Psoas muscle (tissue), 8 donors: Measurements from ENCODE around the gene DCUN1D2. TPM values are rescaled to one million over a fixed set of nuclear protein-coding genes. Genes with fewer than 3 reads are reported as not detected.

Experiments
- ATAC-seq, 4 donors: fragments of 200-7000 bp; cut with Tn5 transposase; one replicate each; pipeline ENCODE4 v1.9.1; 2020; ENCODE audit warnings: moderate library complexity in 3 of 4, mild to moderate bottlenecking in 2 of 4
- DNase-seq, 2 donors: peaks; one replicate each; pipeline ENCODE4 v3.0.0-alpha.2; 2020
- H3K27ac ChIP-seq: fragments of 200-600 bp; one replicate; pipeline ENCODE4 v1.8.0; 2022
- H3K27me3 ChIP-seq, 3 donors: fragments of 200-600 bp in 1 of 3; one replicate each; pipeline versions ENCODE4 v1.6.1 to v1.8.0; 2013 to 2022; ENCODE audit warnings: low read length in 2 of 3, mild to moderate bottlenecking in 2 of 3, moderate library complexity in 1 of 3; ENCODE audit not compliant: insufficient read depth in 3 of 3
- H3K36me3 ChIP-seq, 2 donors: fragments of 200-600 bp in 1 of 2; one replicate each; pipeline versions ENCODE4 v1.6.1 to v1.8.0; 2013 to 2022; ENCODE audit warnings: low read depth in 1 of 2, mild to moderate bottlenecking in 1 of 2, moderate library complexity in 1 of 2; ENCODE audit not compliant: insufficient read depth in 1 of 2
- H3K4me1 ChIP-seq: fragments of 200-600 bp; one replicate; pipeline ENCODE4 v1.8.0; 2022
- H3K4me3 ChIP-seq: fragments of 200-600 bp; one replicate; pipeline ENCODE4 v1.8.0; 2022; ENCODE audit warnings: mild to moderate bottlenecking
- H3K9me3 ChIP-seq: fragments of 200-600 bp; one replicate; pipeline ENCODE4 v1.8.0; 2022
- CTCF ChIP-seq: fragments of 200-600 bp; IDR thresholded peaks from one replicate; pipeline ENCODE4 v1.8.0; 2022; ENCODE audit warnings: antibody characterized with exemption
- WGBS, 3 donors: extraction: QIAGEN DNeasy Blood & Tissue Kit; methylation state at CpG; one replicate each; pipeline versions ENCODE4 v1.1.6 to v1.1.7; 2013; 5-methylcytosine and 5-hydroxymethylcytosine counted together
- intact Hi-C, 2 donors: fragments of 100-400 bp; cut with DNase I; formaldehyde crosslinking; loops; one replicate each; pipeline versions ENCODE4 v1.11.0 to v1.14.2; 2022
- polyA plus RNA-seq, 3 donors: library from polyadenylated mRNA; stranded (reverse); fragments of 200-250 nt; gene quantifications; one replicate each; pipeline ENCODE4 v1.2.3, GENCODE V29; 2013
- total RNA-seq, 4 donors: library from RNA; stranded (reverse); fragmentation: NEBNext Ultra II Directional in 2 of 4; extraction: Animal tissue kit (Norgen Biotek cat#: 25700) in 2 of 4; gene quantifications; one replicate each; pipeline versions ENCODE4 v1.2.1 to v1.2.4, GENCODE V29; 2021 to 2023
- donor health status: healthy with polysubstance abuse.
- donor health status: DM: no; HTN: no; CAD: no; lungs with moderate emphysema.
- donor health status: Bipolar disorder and iron deficiency.
- donor health status: healthy.
- donor health status: DM: yes; HTN: yes; CAD: no.
- donor health status: DM: no; HTN: no; CAD: no.
- donor health status: DM: no; HTN: no; CAD: no.
- donor health status: DM: yes; HTN: yes; CAD: no.

The DCUN1D2 gene
- total and polyA plus RNA-seq, 7 donors, result 32.4 to 151 (median 71.2) TPM

- Histone ChIP-seq H3K27ac (peak overlapping the region; percentile 93), H3K27me3 (no peaks in the 10 kb centered on the region), H3K4me3 (no peak overlapping the region), H3K9me3 (no peaks in the 10 kb centered on the region), H3K36me3 (peaks cover 0 to 32% of the 10 kb centered on the region in 2 donors), H3K4me1 (peaks cover 16% of the 10 kb centered on the region)
- no peak for TF ChIP-seq CTCF
- 91 to 100% (median 100%) methylated on average over 1 of the region's 1 CpG for WGBS, 3 donors
- ATAC-seq, result no peak
- intact Hi-C loops, result loop anchor here in 1 of 2 donors (5.0 kb wide), 1 partner anchor 34 kb away; the partner anchor contains the start of gene ADPRHL1
- DNase-seq, result no peak
Measured at GRCh38 chr13:113418722-113419049, 71.8 kb downstream of the DCUN1D2 start.

- WGBS, 3 donors, result 56 to 69% (median 56%) methylated on average over 16 of the region's 16 CpGs
- TF ChIP-seq CTCF, result no peak
- no peaks in the 10 kb centered on the region for H3K9me3 ChIP-seq
- H3K27ac ChIP-seq, result peak overlapping the region; percentile 93
- intact Hi-C loops, result loop anchor here in 1 of 2 donors (5.0 kb wide), 1 partner anchor 34 kb away; the partner anchor contains the start of gene ADPRHL1
- no peak for DNase-seq
- H3K36me3 ChIP-seq, result peaks cover 0 to 26% of the 10 kb centered on the region in 2 donors
- H3K4me3 ChIP-seq, result no peak overlapping the region
- peaks cover 22% of the 10 kb centered on the region for H3K4me1 ChIP-seq
- no peak for ATAC-seq
- H3K27me3 ChIP-seq, result no peaks in the 10 kb centered on the region
Measured at GRCh38 chr13:113417836-113418721, 72.4 kb downstream of the DCUN1D2 start.

- Histone ChIP-seq H3K36me3 (peaks cover 0 to 17% of the 10 kb centered on the region in 2 donors), H3K4me3 (no peak overlapping the region), H3K4me1 (peaks cover 23% of the 10 kb centered on the region), H3K27ac (peak overlapping the region; percentile 93), H3K9me3 (no peaks in the 10 kb centered on the region), H3K27me3 (no peaks in the 10 kb centered on the region)
- DNase-seq (no peak), ATAC-seq (no peak)
- WGBS, 3 donors, result 61 to 71% (median 64%) methylated on average over 28 of the region's 28 CpGs
- intact Hi-C loops, result loop anchor here in 1 of 2 donors (5.0 kb wide), 1 partner anchor 35 kb away; the partner anchor contains the start of gene ADPRHL1
- TF ChIP-seq CTCF, result no peak
Measured at GRCh38 chr13:113417008-113417751, 73.3 kb downstream of the DCUN1D2 start.

- TF ChIP-seq CTCF, result no peak
- intact Hi-C loops, result loop anchor here in 1 of 2 donors (5.0 kb wide), 1 partner anchor 36 kb away; the partner anchor contains the start of gene ADPRHL1
- H3K36me3 ChIP-seq, result peaks cover 0 to 15% of the 10 kb centered on the region in 2 donors
- WGBS, 3 donors, result 76 to 82% (median 82%) methylated on average over 8 of the region's 8 CpGs
- ATAC-seq (no peak), DNase-seq (no peak)
- peak overlapping the region; percentile 93 for H3K27ac ChIP-seq
- no peaks in the 10 kb centered on the region for H3K9me3 ChIP-seq
- peaks cover 30% of the 10 kb centered on the region for H3K4me1 ChIP-seq
- H3K27me3 ChIP-seq, result no peaks in the 10 kb centered on the region
- no peak overlapping the region for H3K4me3 ChIP-seq
Measured at GRCh38 chr13:113415825-113416224, 74.7 kb downstream of the DCUN1D2 start.
